Kidney (tissue), 22 donors: Measurements from ENCODE around the gene MPHOSPH8. TPM values are rescaled to one million over a fixed set of nuclear protein-coding genes. Genes with fewer than 3 reads are reported as not detected.

Experiments used
- DNase-seq, 5 donors: peaks; one replicate each; pipeline ENCODE4 v3.0.0-alpha.2; 2013 to 2020
- FAIRE-seq: peaks from 2 replicates; lab custom pipeline; 2012; peaks lifted over from hg19 to GRCh38; lab: Jason Lieb, UNC
- H3K27ac ChIP-seq, 2 donors: one replicate each; pipeline ENCODE4 v1.7.0; 2013; ENCODE audit warnings: low read depth in 2 of 2, low read length in 2 of 2, inconsistent platforms in 1 of 2
- H3K27me3 ChIP-seq: one replicate; pipeline ENCODE4 v1.7.1; 2013; ENCODE audit warnings: low read length, inconsistent platforms; ENCODE audit not compliant: control insufficient read depth, insufficient read depth
- H3K36me3 ChIP-seq, 3 donors: one replicate each; pipeline versions ENCODE4 v1.7.0 to v1.7.1; 2013; ENCODE audit warnings: low read length in 3 of 3, control low read depth in 1 of 3, inconsistent platforms in 1 of 3; ENCODE audit not compliant: insufficient read depth in 3 of 3, control insufficient read depth in 2 of 3
- H3K4me1 ChIP-seq, 3 donors: one replicate each; pipeline versions ENCODE4 v1.7.0 to v1.7.1; 2013; ENCODE audit warnings: low read length in 3 of 3, inconsistent platforms in 1 of 3, low read depth in 1 of 3; ENCODE audit not compliant: control insufficient read depth in 2 of 3, insufficient read depth in 2 of 3
- H3K4me3 ChIP-seq, 3 donors: one replicate each; pipeline versions ENCODE4 v1.7.0 to v1.8.1; 2013; ENCODE audit warnings: low read length in 3 of 3, control low read depth in 1 of 3, inconsistent platforms in 1 of 3
- H3K9ac ChIP-seq, 3 donors: one replicate each; pipeline versions ENCODE4 v1.7.0 to v1.7.1; 2013; ENCODE audit warnings: low read length in 3 of 3, control low read depth in 1 of 3, inconsistent platforms in 1 of 3
- H3K9me3 ChIP-seq, 3 donors: one replicate each; pipeline versions ENCODE4 v1.7.0 to v1.7.1; 2013; ENCODE audit warnings: low read length in 3 of 3, control low read depth in 1 of 3, inconsistent platforms in 1 of 3; ENCODE audit not compliant: control insufficient read depth in 2 of 3, insufficient read depth in 1 of 3
- CTCF ChIP-seq: IDR thresholded peaks from 3 replicates; pipeline ENCODE4 v1.5.1; 2012; ENCODE audit warnings: mild to moderate bottlenecking, moderate library complexity, borderline replicate concordance; ENCODE audit not compliant: insufficient read depth; ENCODE audit errors: extremely low read depth
- intact Hi-C: fragments of 100-400 bp; cut with DNase I; formaldehyde crosslinking; loops from one replicate; pipeline ENCODE4 v1.11.1; 2022
- long read RNA-seq, 10 donors: library from polyadenylated mRNA in 1 of 10; unstranded in 1 of 10; transcript quantifications; one replicate each; pipeline ENCODE4 v2.0.0 and lab custom pipeline, GENCODE V29; 2021 to 2026
- polyA plus RNA-seq: library from polyadenylated mRNA; stranded (reverse); fragments of 350-450 nt; fragmentation: Illumina TruSeq; extraction: RNeasy Lipid Tissue Mini Kit (QIAGEN cat#74804); gene quantifications from one replicate; pipeline ENCODE4 v1.2.3, GENCODE V29; 2014; ENCODE audit warnings: low read depth, low replicate concordance; ENCODE audit not compliant: insufficient read depth
- total RNA-seq: library from RNA; stranded (reverse); fragmentation: NEBNext Ultra II Directional; extraction: Animal tissue kit (Norgen Biotek cat#: 25700); gene quantifications from one replicate; pipeline ENCODE4 v1.2.1, GENCODE V29; 2021
- donor health status: control.
- donor health status: control.
- donor health status: control.
- donor health status: control.
- donor health status: control.
- donor health status: DM: yes; HTN: yes; CAD: no.
- donor health status: Normal renal cell carcinoma (clear cell type).

MPHOSPH8 gene, protein sequence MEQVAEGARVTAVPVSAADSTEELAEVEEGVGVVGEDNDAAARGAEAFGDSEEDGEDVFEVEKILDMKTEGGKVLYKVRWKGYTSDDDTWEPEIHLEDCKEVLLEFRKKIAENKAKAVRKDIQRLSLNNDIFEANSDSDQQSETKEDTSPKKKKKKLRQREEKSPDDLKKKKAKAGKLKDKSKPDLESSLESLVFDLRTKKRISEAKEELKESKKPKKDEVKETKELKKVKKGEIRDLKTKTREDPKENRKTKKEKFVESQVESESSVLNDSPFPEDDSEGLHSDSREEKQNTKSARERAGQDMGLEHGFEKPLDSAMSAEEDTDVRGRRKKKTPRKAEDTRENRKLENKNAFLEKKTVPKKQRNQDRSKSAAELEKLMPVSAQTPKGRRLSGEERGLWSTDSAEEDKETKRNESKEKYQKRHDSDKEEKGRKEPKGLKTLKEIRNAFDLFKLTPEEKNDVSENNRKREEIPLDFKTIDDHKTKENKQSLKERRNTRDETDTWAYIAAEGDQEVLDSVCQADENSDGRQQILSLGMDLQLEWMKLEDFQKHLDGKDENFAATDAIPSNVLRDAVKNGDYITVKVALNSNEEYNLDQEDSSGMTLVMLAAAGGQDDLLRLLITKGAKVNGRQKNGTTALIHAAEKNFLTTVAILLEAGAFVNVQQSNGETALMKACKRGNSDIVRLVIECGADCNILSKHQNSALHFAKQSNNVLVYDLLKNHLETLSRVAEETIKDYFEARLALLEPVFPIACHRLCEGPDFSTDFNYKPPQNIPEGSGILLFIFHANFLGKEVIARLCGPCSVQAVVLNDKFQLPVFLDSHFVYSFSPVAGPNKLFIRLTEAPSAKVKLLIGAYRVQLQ
- total RNA-seq = 35.6 TPM
- polyA plus RNA-seq = 23.1 TPM
- long read RNA-seq, donor 1, partial matches to known transcripts = 34 of 36 reads
- long read RNA-seq, donor 1, other reads (novel, unspliced or antisense) = 0 of 36 reads
- long read RNA-seq, donor 2, partial matches to known transcripts = 55 of 58 reads
- long read RNA-seq, donor 2, other reads (novel, unspliced or antisense) = 0 of 58 reads
- long read RNA-seq, donor 3, full-length matches to known transcripts = 10 of 166 reads
- long read RNA-seq, donor 3, partial matches to known transcripts = 141 of 166 reads
- long read RNA-seq, donor 3, other reads (novel, unspliced or antisense) = 15 of 166 reads
- long read RNA-seq, donor 4, full-length matches to known transcripts = 6 of 101 reads
- long read RNA-seq, donor 4, partial matches to known transcripts = 80 of 101 reads
- long read RNA-seq, donor 4, other reads (novel, unspliced or antisense) = 15 of 101 reads
- long read RNA-seq, donor 5 = 0 reads
- long read RNA-seq, donor 6, full-length matches to known transcripts = 5 of 33 reads
- long read RNA-seq, donor 6, partial matches to known transcripts = 28 of 33 reads
- long read RNA-seq, donor 6, other reads (novel, unspliced or antisense) = 0 of 33 reads
- long read RNA-seq, donor 7, full-length matches to known transcripts = 1 of 56 reads
- long read RNA-seq, donor 7, partial matches to known transcripts = 45 of 56 reads
- long read RNA-seq, donor 7, other reads (novel, unspliced or antisense) = 10 of 56 reads
- long read RNA-seq, donor 8, transcript MPHOSPH8-202 (3 exons, 1,048 nt) = major isoform, 7 of 80 reads
- long read RNA-seq, donor 8, partial matches to known transcripts = 63 of 80 reads
- long read RNA-seq, donor 8, other reads (novel, unspliced or antisense) = 10 of 80 reads
- long read RNA-seq, donor 9, partial matches to known transcripts = 5 of 6 reads
- long read RNA-seq, donor 9, other reads (novel, unspliced or antisense) = 0 of 6 reads
- long read RNA-seq, donor 10, transcript MPHOSPH8-202 (3 exons, 1,048 nt) = major isoform, 9 of 55 reads
- long read RNA-seq, donor 10, partial matches to known transcripts = 46 of 55 reads
- long read RNA-seq, donor 10, other reads (novel, unspliced or antisense) = 0 of 55 reads

GRCh38 chr13:19633479-19634255 is at the start of gene MPHOSPH8:
MPHOSPH8 (plus strand) TSS chr13:19633659; CDS start chr13:19633749, 90 bp downstream.
- intact Hi-C loops = no loop called here
- Histone ChIP-seq H3K9me3 (no peaks in the 10 kb centered on the region), H3K36me3 (no peaks in the 10 kb centered on the region), H3K27ac (peak within 1 kb of the TSS; percentile 91 to 95), H3K9ac (peak within 1 kb of the TSS; percentile 65 to 100 (median 75)), H3K4me1 (peaks cover 0 to 6% (median 4%) of the 10 kb centered on the region in 3 donors), H3K4me3 (peak within 1 kb of the TSS; percentile 89 to 100 (median 89)), H3K27me3 (no peaks in the 10 kb centered on the region)
- FAIRE-seq (no peak), DNase-seq (peak; percentile 96 to 98 (median 98))
- no peak for TF ChIP-seq CTCF

- Histone ChIP-seq H3K9ac (no peak overlapping the region), H3K4me1 (no peaks in the 10 kb centered on the region), H3K4me3 (peak overlapping the region in 2 of 3 donors; percentile 28 to 35), H3K27ac (no peak overlapping the region), H3K36me3 (no peaks in the 10 kb centered on the region), H3K27me3 (no peaks in the 10 kb centered on the region), H3K9me3 (peaks cover 0 to 3% (median 0%) of the 10 kb centered on the region in 3 donors)
- TF ChIP-seq CTCF = no peak
- FAIRE-seq = no peak
- DNase-seq = peak in 2 of 5 donors; percentile 18 to 46
- intact Hi-C loops = no loop called here
Measured at GRCh38 chr13:19586904-19587634, 46.4 kb upstream of the MPHOSPH8 start.
